H9 (cell line): Measurements from ENCODE around the gene NECAP2. TPM values are rescaled to one million over a fixed set of nuclear protein-coding genes. Genes with fewer than 3 reads are reported as not detected.
A peak's percentile ranks its signal among the peaks of the same experiment; 100 is the strongest.

ENCODE experiments used
- DNase-seq: peaks from one replicate; pipeline ENCODE4 v3.0.0-alpha.2; 2017
- H2AFZ ChIP-seq: one replicate; pipeline ENCODE4 v1.6.1; 2013; ENCODE audit warnings: mild to moderate bottlenecking, low read length, control low read depth, moderate library complexity
- H2AK5ac ChIP-seq: 2 replicates; pipeline ENCODE4 v1.6.1; 2013; ENCODE audit warnings: low read length, control low read depth, mixed read lengths; ENCODE audit not compliant: insufficient read length
- H2BK120ac ChIP-seq: one replicate; pipeline ENCODE4 v1.6.1; 2013; ENCODE audit warnings: low read depth, mild to moderate bottlenecking, low read length, control low read depth, inconsistent platforms; ENCODE audit not compliant: poor library complexity, severe bottlenecking
- H2BK12ac ChIP-seq: 2 replicates; pipeline ENCODE4 v1.6.1; 2013; ENCODE audit warnings: low read length, control low read depth, mixed read lengths, low read depth; ENCODE audit not compliant: insufficient read length
- H2BK15ac ChIP-seq: 2 replicates; pipeline ENCODE4 v1.6.1; 2013; ENCODE audit warnings: low read depth, low read length, control low read depth
- H2BK20ac ChIP-seq: one replicate; pipeline ENCODE4 v1.6.1; 2013; ENCODE audit warnings: low read depth, mild to moderate bottlenecking, low read length, control low read depth, inconsistent platforms; ENCODE audit not compliant: poor library complexity, severe bottlenecking
- H2BK5ac ChIP-seq: 2 replicates; pipeline ENCODE4 v1.6.1; 2013; ENCODE audit warnings: low read length, control low read depth, mixed read lengths; ENCODE audit not compliant: insufficient read length
- H3K14ac ChIP-seq: 2 replicates; pipeline ENCODE4 v1.6.1; 2013; ENCODE audit warnings: low read length, control low read depth; ENCODE audit not compliant: insufficient read depth
- H3K18ac ChIP-seq: 2 replicates; pipeline ENCODE4 v1.6.1; 2013; ENCODE audit warnings: low read depth, mild to moderate bottlenecking, mixed read lengths, low read length, control low read depth; ENCODE audit not compliant: insufficient read length
- H3K23ac ChIP-seq: 2 replicates; pipeline ENCODE4 v1.6.1; 2013; ENCODE audit warnings: low read length, control low read depth, mixed read lengths, low read depth; ENCODE audit not compliant: insufficient read length
- H3K23me2 ChIP-seq: 2 replicates; pipeline ENCODE4 v1.6.1; 2013; ENCODE audit warnings: low read depth, mild to moderate bottlenecking, mixed read lengths, low read length, control low read depth; ENCODE audit not compliant: insufficient read length, poor library complexity, severe bottlenecking
- H3K27ac ChIP-seq: 2 replicates; pipeline ENCODE4 v1.5.1; 2013; ENCODE audit warnings: low read length, control low read depth, mixed read lengths, low read depth; ENCODE audit not compliant: insufficient read length
- H3K27me3 ChIP-seq: 2 replicates; pipeline ENCODE4 v1.6.1; 2013; ENCODE audit warnings: low read length, control low read depth, inconsistent platforms; ENCODE audit not compliant: insufficient read depth
- H3K4ac ChIP-seq: 2 replicates; pipeline ENCODE4 v1.6.1; 2013; ENCODE audit warnings: low read depth, mild to moderate bottlenecking, control low read depth, inconsistent platforms, low read length, moderate library complexity
- H3K4me1 ChIP-seq: 2 replicates; pipeline ENCODE4 v1.6.1; 2013; ENCODE audit warnings: low read length, control low read depth, inconsistent platforms; ENCODE audit not compliant: insufficient read depth
- H3K4me2 ChIP-seq: 2 replicates; pipeline ENCODE4 v1.6.1; 2013; ENCODE audit warnings: low read length, control low read depth, mixed read lengths; ENCODE audit not compliant: insufficient read length, insufficient read depth
- H3K56ac ChIP-seq: 2 replicates; pipeline ENCODE4 v1.6.1; 2013; ENCODE audit warnings: low read depth, mild to moderate bottlenecking, mixed read lengths, low read length, control low read depth; ENCODE audit not compliant: insufficient read length
- H3K79me1 ChIP-seq: 2 replicates; pipeline ENCODE4 v1.6.1; 2013; ENCODE audit warnings: low read depth, mild to moderate bottlenecking, moderate library complexity, low read length, control low read depth, inconsistent platforms; ENCODE audit not compliant: insufficient read depth, poor library complexity, severe bottlenecking
- H3K79me2 ChIP-seq: 2 replicates; pipeline ENCODE4 v1.6.1; 2013; ENCODE audit warnings: low read length, control low read depth, inconsistent platforms; ENCODE audit not compliant: insufficient read depth
- H3K9ac ChIP-seq: 2 replicates; pipeline ENCODE4 v1.6.1; 2013; ENCODE audit warnings: low read length, control low read depth, mixed read lengths; ENCODE audit not compliant: insufficient read length; ENCODE audit errors: extremely low read depth
- H3K9me3 ChIP-seq: one replicate; pipeline ENCODE4 v1.6.1; 2013; ENCODE audit warnings: low read depth, low read length, inconsistent platforms; ENCODE audit not compliant: control insufficient read depth
- H3T11ph ChIP-seq: one replicate; pipeline ENCODE4 v1.6.1; 2013; ENCODE audit warnings: mild to moderate bottlenecking, low read length, control low read depth, inconsistent platforms
- H4K20me1 ChIP-seq: one replicate; pipeline ENCODE4 v1.6.1; 2013; ENCODE audit not compliant: control insufficient read depth, insufficient read length, insufficient read depth
- H4K5ac ChIP-seq: 2 replicates; pipeline ENCODE4 v1.6.1; 2013; ENCODE audit warnings: low read depth, mild to moderate bottlenecking, mixed read lengths, low read length, control low read depth; ENCODE audit not compliant: insufficient read length
- H4K8ac ChIP-seq: replicated peaks from 2 replicates; pipeline ENCODE4 v1.6.1; 2013; ENCODE audit warnings: low read length, control low read depth, mixed read lengths, low read depth; ENCODE audit not compliant: insufficient read length
- H4K91ac ChIP-seq: 2 replicates; pipeline ENCODE4 v1.6.1; 2013; ENCODE audit warnings: low read depth, mild to moderate bottlenecking, moderate library complexity, mixed read lengths, low read length, control low read depth; ENCODE audit not compliant: insufficient read length
- H3K27ac Mint-ChIP-seq, 3 experiments: 2 replicates in 2 of 3; 3 replicates in 1 of 3; pipeline ENCODE4 v1.8.0; 2020 to 2021; ENCODE audit warnings: mixed read lengths in 3 of 3, mild to moderate bottlenecking in 1 of 3, moderate library complexity in 1 of 3
- H3K27me3 Mint-ChIP-seq: 2 replicates; pipeline ENCODE4 v1.8.0; 2021; ENCODE audit warnings: low read depth, mild to moderate bottlenecking, moderate library complexity, mixed read lengths
- H3K36me3 Mint-ChIP-seq, 3 experiments: 2 replicates in 2 of 3; 3 replicates in 1 of 3; pipeline ENCODE4 v1.8.0; 2020 to 2021; ENCODE audit warnings: low read depth in 3 of 3, mixed read lengths in 3 of 3; ENCODE audit not compliant: insufficient read depth in 1 of 3
- H3K4me1 Mint-ChIP-seq, 2 experiments: 2 replicates each; pipeline ENCODE4 v1.8.0; 2020; ENCODE audit warnings: mixed read lengths in 2 of 2
- H3K4me3 Mint-ChIP-seq, 2 experiments: 2 replicates in 1 of 2; 3 replicates in 1 of 2; pipeline ENCODE4 v1.8.0; 2020 to 2021; ENCODE audit warnings: mild to moderate bottlenecking in 2 of 2, mixed read lengths in 2 of 2, moderate library complexity in 1 of 2
- H3K9me3 Mint-ChIP-seq, 2 experiments: 2 replicates in 1 of 2; 3 replicates in 1 of 2; pipeline ENCODE4 v1.8.0; 2020; ENCODE audit warnings: mild to moderate bottlenecking in 2 of 2, mixed read lengths in 2 of 2, moderate library complexity in 1 of 2
- WGBS: extraction: QIAGEN DNeasy Blood & Tissue Kit; methylation state at CpG from one replicate; pipeline ENCODE4 v1.1.7; 2013; ENCODE audit warnings: missing lambda C conversion rate, low lambda C conversion rate, mixed read lengths; ENCODE audit not compliant: insufficient read length; ENCODE audit errors: extremely low coverage; 5-methylcytosine and 5-hydroxymethylcytosine counted together
- long read RNA-seq: library from polyadenylated mRNA; unstranded; transcript quantifications from one replicate; pipeline ENCODE4 v2.0.0, GENCODE V29; 2020
- total RNA-seq: library from RNA; stranded (reverse); gene quantifications from 2 replicates; pipeline ENCODE4 v1.2.1, GENCODE V29; 2021
- TF ChIP-seq, protein P1 (sequence below): fragments of 200-600 bp; sonication (generic); conservative IDR thresholded peaks from 3 replicates; pipeline ENCODE4 v1.8.0; 2021; ENCODE audit warnings: antibody characterized with exemption, mild to moderate bottlenecking

The NECAP2 gene, protein sequence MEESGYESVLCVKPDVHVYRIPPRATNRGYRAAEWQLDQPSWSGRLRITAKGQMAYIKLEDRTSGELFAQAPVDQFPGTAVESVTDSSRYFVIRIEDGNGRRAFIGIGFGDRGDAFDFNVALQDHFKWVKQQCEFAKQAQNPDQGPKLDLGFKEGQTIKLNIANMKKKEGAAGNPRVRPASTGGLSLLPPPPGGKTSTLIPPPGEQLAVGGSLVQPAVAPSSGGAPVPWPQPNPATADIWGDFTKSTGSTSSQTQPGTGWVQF
- 31.7 and 33.2 TPM in 2 replicates for total RNA-seq
- long read RNA-seq, transcript NECAP2-202 (7 exons, 1,929 nt), result minor isoform, 25 of 409 reads
- long read RNA-seq, transcript NECAP2-201 (8 exons, 2,070 nt), result major isoform, 361 of 409 reads
- long read RNA-seq, partial matches to known transcripts, result 2 of 409 reads
- long read RNA-seq, other reads (novel, unspliced or antisense), result 15 of 409 reads

DNA sequence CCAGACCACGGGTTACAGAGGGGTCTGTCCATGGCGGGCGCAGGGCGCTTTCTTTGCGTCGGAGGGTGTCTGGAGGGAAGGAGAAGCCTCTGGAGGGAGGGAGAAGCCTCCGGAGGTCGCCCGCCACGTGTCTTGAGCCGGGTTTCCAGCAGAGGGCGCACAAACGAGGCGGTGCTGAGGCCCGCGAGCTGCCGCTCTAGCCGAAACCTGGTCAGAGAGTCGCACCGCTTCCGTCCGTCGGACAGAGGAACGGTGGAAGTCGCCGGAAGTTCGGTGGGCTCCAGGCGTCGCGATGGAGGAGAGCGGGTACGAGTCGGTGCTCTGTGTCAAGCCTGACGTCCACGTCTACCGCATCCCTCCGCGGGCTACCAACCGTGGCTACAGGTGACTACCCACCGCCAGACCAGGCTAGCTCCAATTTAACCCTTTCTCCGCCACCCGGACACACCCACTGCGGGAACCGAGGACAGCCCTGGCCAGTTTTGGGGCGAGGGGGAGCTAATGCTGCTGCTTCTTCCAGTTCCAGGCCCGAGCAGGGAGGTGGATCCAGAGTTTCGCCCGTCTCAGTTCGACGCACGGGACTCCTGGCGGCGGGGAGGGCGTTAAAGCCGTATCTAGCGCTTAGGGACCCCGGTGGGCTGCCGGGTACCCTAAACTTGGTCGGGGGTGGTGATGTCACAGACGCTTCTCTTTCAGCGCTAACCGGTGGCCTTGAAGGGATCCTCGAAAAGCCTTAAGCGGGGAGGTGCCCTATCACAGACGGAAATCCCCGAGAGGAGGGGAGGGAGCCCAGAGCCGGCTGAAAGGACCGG is at the start of gene NECAP2:
NECAP2 (plus strand) TSS at position 255 of the 812 bp plus-strand sequence; CDS start at position 293, 38 bp downstream.
- no peaks in the 10 kb centered on the region for H3K27me3 ChIP-seq
- peaks cover 2% of the 10 kb centered on the region for H3K79me2 ChIP-seq
- H3K14ac ChIP-seq, result peak within 1 kb of the TSS; percentile 44
- H3K9me3 Mint-ChIP-seq, result no peaks in the 10 kb centered on the region
- no peak within 1 kb of the TSS for H3K56ac ChIP-seq
- no peak within 1 kb of the TSS for H3K23ac ChIP-seq
- no peaks in the 10 kb centered on the region for H3K9me3 ChIP-seq
- no peak within 1 kb of the TSS for H4K5ac ChIP-seq
- H2BK20ac ChIP-seq, result no peak within 1 kb of the TSS
- no peak within 1 kb of the TSS for H2BK120ac ChIP-seq
- TF ChIP-seq, protein P1, sequence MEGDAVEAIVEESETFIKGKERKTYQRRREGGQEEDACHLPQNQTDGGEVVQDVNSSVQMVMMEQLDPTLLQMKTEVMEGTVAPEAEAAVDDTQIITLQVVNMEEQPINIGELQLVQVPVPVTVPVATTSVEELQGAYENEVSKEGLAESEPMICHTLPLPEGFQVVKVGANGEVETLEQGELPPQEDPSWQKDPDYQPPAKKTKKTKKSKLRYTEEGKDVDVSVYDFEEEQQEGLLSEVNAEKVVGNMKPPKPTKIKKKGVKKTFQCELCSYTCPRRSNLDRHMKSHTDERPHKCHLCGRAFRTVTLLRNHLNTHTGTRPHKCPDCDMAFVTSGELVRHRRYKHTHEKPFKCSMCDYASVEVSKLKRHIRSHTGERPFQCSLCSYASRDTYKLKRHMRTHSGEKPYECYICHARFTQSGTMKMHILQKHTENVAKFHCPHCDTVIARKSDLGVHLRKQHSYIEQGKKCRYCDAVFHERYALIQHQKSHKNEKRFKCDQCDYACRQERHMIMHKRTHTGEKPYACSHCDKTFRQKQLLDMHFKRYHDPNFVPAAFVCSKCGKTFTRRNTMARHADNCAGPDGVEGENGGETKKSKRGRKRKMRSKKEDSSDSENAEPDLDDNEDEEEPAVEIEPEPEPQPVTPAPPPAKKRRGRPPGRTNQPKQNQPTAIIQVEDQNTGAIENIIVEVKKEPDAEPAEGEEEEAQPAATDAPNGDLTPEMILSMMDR, result peak; percentile 94
- H4K8ac ChIP-seq, result no peak within 1 kb of the TSS
- H3K27me3 Mint-ChIP-seq, result peaks cover 15% of the 10 kb centered on the region
- H3K4me1 Mint-ChIP-seq, result peaks cover 5 to 10% of the 10 kb centered on the region in 2 experiments
- H3K18ac ChIP-seq, result peak within 1 kb of the TSS; percentile 22
- H3K27ac Mint-ChIP-seq, result peak within 1 kb of the TSS; percentile 70 to 96 (median 82)
- no peaks in the 10 kb centered on the region for H4K20me1 ChIP-seq
- peak within 1 kb of the TSS; percentile 89 to 96 for H3K4me3 Mint-ChIP-seq
- no peak within 1 kb of the TSS for H4K91ac ChIP-seq
- no peak within 1 kb of the TSS for H3T11ph ChIP-seq
- H2BK15ac ChIP-seq, result no peak within 1 kb of the TSS
- no peak within 1 kb of the TSS for H2AK5ac ChIP-seq
- no peaks in the 10 kb centered on the region for H3K79me1 ChIP-seq
- H3K4me1 ChIP-seq, result no peaks in the 10 kb centered on the region
- H2BK12ac ChIP-seq, result no peak within 1 kb of the TSS
- H3K23me2 ChIP-seq, result peaks cover 6% of the 10 kb centered on the region
- peaks cover 9 to 22% (median 18%) of the 10 kb centered on the region in 3 experiments; a peak in 5 of 7 replicates for H3K36me3 Mint-ChIP-seq
- peak; percentile 97 for DNase-seq
- H2BK5ac ChIP-seq, result no peak within 1 kb of the TSS
- H2AFZ ChIP-seq, result no peak within 1 kb of the TSS
- peak within 1 kb of the TSS; percentile 92 for H3K4me2 ChIP-seq
- no CpG with 5 or more reads among the region's 68 CpGs for WGBS
- H3K27ac ChIP-seq, result no peak within 1 kb of the TSS
- H3K4ac ChIP-seq, result no peak within 1 kb of the TSS
- H3K9ac ChIP-seq, result peak within 1 kb of the TSS; percentile 53
